ENCODE measurements around the gene RAI1.
"Not testable (repeated sequence)": the region's sequence is repeated elsewhere in the genome, so short reads cannot be mapped to it uniquely, and the experiment has no call there.

The RAI1 gene

DNA sequence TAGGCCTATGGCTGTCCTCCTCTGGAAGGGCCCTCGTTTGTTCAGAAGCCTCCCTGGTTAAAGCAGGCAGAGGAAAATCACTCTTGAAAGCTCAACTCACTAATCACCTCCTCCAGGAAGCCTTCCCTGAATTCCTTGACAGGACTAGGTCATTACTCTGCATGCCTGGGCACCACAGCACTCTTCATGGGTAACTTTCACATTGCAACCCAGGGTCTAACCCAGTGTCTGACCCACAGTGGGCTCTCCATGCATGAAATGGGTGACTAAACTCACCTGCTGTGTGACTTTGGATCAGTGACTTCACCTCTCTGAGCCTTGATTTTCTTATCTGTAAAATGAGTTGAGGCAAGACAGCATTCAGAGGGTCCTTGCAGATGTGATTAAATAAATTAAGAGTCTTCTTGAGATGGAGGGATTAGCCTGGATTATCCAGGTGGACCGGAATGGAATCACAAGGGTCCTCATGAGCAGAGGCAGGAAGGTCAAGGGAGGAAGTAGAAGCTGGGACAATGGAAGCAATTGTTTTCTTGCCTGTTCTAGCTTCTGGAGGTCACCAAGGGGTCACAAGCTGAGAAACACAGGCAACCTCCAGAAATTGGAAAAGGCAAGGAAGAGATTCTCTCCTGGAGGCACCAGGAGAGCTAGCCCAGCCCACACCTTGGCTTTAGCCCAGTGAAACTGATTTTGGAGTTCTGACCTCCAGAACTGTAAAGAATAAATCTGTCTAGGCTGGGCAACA, 3.8 kb upstream of the RAI1 start:
- H3K27me3 ChIP-seq (replicated peaks; ENCODE audit: control insufficient read depth, insufficient read depth, low read length): no peaks in the 10 kb centered on the region
- H3K4me3 ChIP-seq (replicated peaks; ENCODE audit: low read depth, low read length): no peak overlapping the region
- DNase-seq (ENCODE audit: extremely low read depth, insufficient read length): no peak
- no peaks in the 10 kb centered on the region for H3K36me3 ChIP-seq (ENCODE audit: control insufficient read depth, insufficient read depth, low read length)
- TF ChIP-seq, protein P1, sequence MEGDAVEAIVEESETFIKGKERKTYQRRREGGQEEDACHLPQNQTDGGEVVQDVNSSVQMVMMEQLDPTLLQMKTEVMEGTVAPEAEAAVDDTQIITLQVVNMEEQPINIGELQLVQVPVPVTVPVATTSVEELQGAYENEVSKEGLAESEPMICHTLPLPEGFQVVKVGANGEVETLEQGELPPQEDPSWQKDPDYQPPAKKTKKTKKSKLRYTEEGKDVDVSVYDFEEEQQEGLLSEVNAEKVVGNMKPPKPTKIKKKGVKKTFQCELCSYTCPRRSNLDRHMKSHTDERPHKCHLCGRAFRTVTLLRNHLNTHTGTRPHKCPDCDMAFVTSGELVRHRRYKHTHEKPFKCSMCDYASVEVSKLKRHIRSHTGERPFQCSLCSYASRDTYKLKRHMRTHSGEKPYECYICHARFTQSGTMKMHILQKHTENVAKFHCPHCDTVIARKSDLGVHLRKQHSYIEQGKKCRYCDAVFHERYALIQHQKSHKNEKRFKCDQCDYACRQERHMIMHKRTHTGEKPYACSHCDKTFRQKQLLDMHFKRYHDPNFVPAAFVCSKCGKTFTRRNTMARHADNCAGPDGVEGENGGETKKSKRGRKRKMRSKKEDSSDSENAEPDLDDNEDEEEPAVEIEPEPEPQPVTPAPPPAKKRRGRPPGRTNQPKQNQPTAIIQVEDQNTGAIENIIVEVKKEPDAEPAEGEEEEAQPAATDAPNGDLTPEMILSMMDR (IDR thresholded peaks at IDR 0.05; ENCODE audit: insufficient read depth, low read length, poor library complexity, severe bottlenecking): no peak

DNA sequence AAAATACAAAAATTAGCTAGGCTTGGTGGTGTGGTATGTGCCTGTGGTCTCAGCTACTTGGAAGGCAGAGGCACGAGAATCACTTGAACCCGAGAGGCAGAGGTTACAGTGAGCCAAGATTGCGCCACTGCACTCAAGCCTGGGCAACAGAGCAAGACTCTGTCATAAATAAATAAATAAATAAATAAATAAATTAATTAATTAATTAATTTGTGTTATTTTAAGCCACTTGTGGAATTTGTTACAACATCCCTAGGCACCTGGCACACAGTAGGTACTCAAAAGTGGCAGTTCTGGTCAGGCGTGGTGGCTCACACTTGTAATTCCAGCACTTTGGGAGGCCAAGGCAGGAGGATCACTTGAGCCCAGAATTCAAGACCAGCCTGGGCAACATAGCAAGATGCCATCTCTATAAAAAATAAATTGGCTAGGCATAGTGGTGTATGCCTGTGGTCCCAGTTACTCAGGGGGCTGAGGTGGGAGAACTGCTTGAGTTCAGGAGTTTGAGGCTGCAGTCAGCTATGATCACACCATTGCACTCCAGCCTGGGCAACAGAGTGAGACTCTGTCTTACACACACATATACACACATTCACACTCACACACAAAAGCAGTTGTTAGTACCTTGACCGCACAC, 3.1 kb upstream of the RAI1 start:
- not testable (repeated sequence) for DNase-seq (ENCODE audit: extremely low read depth, insufficient read length); H3K4me3 ChIP-seq (replicated peaks; ENCODE audit: low read depth, low read length); H3K36me3 ChIP-seq (ENCODE audit: control insufficient read depth, insufficient read depth, low read length); H3K27me3 ChIP-seq (replicated peaks; ENCODE audit: control insufficient read depth, insufficient read depth, low read length)

GRCh38 chr17:17679243-17679642, 2.0 kb upstream of the RAI1 start:
- no peaks in the 10 kb centered on the region for H3K27me3 ChIP-seq (replicated peaks; ENCODE audit: control insufficient read depth, insufficient read depth, low read length)
- no peak for DNase-seq (ENCODE audit: extremely low read depth, insufficient read length)
- TF ChIP-seq, protein P1 (IDR thresholded peaks at IDR 0.05; ENCODE audit: insufficient read depth, low read length, poor library complexity, severe bottlenecking): no peak
- H3K4me3 ChIP-seq (replicated peaks; ENCODE audit: low read depth, low read length): no peak overlapping the region
- H3K36me3 ChIP-seq (ENCODE audit: control insufficient read depth, insufficient read depth, low read length): no peaks in the 10 kb centered on the region; the same call in 1 of the 2 replicates

- Histone ChIP-seq H3K27me3 (replicated peaks; ENCODE audit: control insufficient read depth, insufficient read depth, low read length) (no peaks in the 10 kb centered on the region), H3K36me3 (ENCODE audit: control insufficient read depth, insufficient read depth, low read length) (no peaks in the 10 kb centered on the region; the same call in 1 of the 2 replicates), H3K4me3 (replicated peaks; ENCODE audit: low read depth, low read length) (no peak overlapping the region)
- DNase-seq (ENCODE audit: extremely low read depth, insufficient read length): no peak
- TF ChIP-seq, protein P1 (IDR thresholded peaks at IDR 0.05; ENCODE audit: insufficient read depth, low read length, poor library complexity, severe bottlenecking): no peak
Measured at GRCh38 chr17:17679748-17680147, 1.5 kb upstream of the RAI1 start.

- no peak for DNase-seq (ENCODE audit: extremely low read depth, insufficient read length)
- no peaks in the 10 kb centered on the region for H3K27me3 ChIP-seq (replicated peaks; ENCODE audit: control insufficient read depth, insufficient read depth, low read length)
- H3K36me3 ChIP-seq (ENCODE audit: control insufficient read depth, insufficient read depth, low read length): no peaks in the 10 kb centered on the region; the same call in 1 of the 2 replicates
- peak overlapping the region; percentile 45 for H3K4me3 ChIP-seq (replicated peaks; ENCODE audit: low read depth, low read length)
- TF ChIP-seq, protein P1 (IDR thresholded peaks at IDR 0.05; ENCODE audit: insufficient read depth, low read length, poor library complexity, severe bottlenecking): no peak
Measured at GRCh38 chr17:17680477-17681186, 626 bp upstream of the RAI1 start.

DNA sequence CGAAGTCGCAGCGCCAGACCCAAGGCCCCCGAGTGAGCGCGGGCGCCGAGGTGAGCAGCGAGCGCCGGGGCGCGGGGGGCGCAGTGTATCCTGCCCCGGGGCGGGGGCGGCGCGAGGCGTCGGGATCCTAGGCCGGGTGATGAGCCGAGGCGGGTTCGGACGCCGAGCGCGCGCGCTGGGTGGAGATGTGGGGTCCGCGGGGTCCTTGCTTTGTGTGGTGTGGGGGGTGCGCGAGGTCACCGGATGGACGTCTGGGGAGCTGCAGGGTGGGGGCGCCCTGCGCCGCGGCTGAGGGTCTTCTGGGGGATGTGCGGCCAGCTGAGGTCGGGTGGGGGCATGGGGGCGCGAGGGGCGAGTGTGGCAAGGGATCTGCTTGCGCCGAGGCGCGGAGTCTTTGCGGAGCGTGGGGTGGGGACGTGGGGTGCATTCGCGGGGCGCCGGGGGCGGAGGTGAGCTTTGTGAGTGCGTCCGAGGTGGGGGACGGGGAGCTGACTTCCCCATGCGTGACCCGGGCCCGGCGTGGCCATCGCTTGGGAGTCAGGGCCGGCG, 560 bp downstream of the RAI1 start:
- peak; percentile 66 for DNase-seq (ENCODE audit: extremely low read depth, insufficient read length)
- TF ChIP-seq, protein P1 (IDR thresholded peaks at IDR 0.05; ENCODE audit: insufficient read depth, low read length, poor library complexity, severe bottlenecking): peak; percentile 43
- H3K4me3 ChIP-seq (replicated peaks; ENCODE audit: low read depth, low read length): peak overlapping the region; percentile 87
- no peaks in the 10 kb centered on the region; the same call in 1 of the 2 replicates for H3K36me3 ChIP-seq (ENCODE audit: control insufficient read depth, insufficient read depth, low read length)
- no peaks in the 10 kb centered on the region for H3K27me3 ChIP-seq (replicated peaks; ENCODE audit: control insufficient read depth, insufficient read depth, low read length)
